SK-N-MC (cell line): ENCODE results near the gene HOXA5.

Experiments used
- DNase-seq: peaks from one replicate; pipeline ENCODE4 v3.0.0-alpha.2; 2011; ENCODE audit warnings: low read depth, low spot score
- H3K27ac ChIP-seq: fragments of 200-600 bp; sonication (generic); 2 replicates; pipeline ENCODE4 v1.5.1; 2016; ENCODE audit warnings: mixed run types
- H3K36me3 ChIP-seq: fragments of 200-600 bp; sonication (generic); 2 replicates; pipeline ENCODE4 v1.6.1; 2017; ENCODE audit warnings: antibody characterized with exemption, low read length, mixed read lengths; ENCODE audit not compliant: insufficient read depth
- H3K4me3 ChIP-seq: fragments of 200-600 bp; sonication (generic); 2 replicates; pipeline ENCODE4 v1.5.1; 2016
- H3K9ac ChIP-seq: fragments of 200-600 bp; sonication (generic); 2 replicates; pipeline ENCODE4 v1.8.0; 2017; ENCODE audit warnings: mixed run types, mixed read lengths; ENCODE audit not compliant: insufficient read length
- H3K9me3 ChIP-seq: fragments of 200-600 bp; sonication (generic); 2 replicates; pipeline ENCODE4 v1.6.1; 2017; ENCODE audit warnings: low read depth, mild to moderate bottlenecking, antibody characterized with exemption, low read length, moderate library complexity, mixed read lengths
- EZH2 ChIP-seq: fragments of 200-600 bp; sonication (generic); IDR thresholded peaks from one replicate; pipeline ENCODE4 v1.6.1; 2017; ENCODE audit warnings: antibody characterized with exemption
- FOXP2 ChIP-seq: optimal IDR thresholded peaks from 2 replicates; pipeline ENCODE3; 2011; ENCODE audit warnings: mild to moderate bottlenecking, moderate library complexity; ENCODE audit not compliant: insufficient read depth; ENCODE audit errors: extremely low read length, control extremely low read depth
- POLR2AphosphoS5 ChIP-seq: IDR thresholded peaks from 2 replicates; pipeline ENCODE4 v1.6.1; 2012; ENCODE audit warnings: mild to moderate bottlenecking, low read depth, low read length, borderline replicate concordance

The HOXA5 gene

GRCh38 chr7:27116031-27116961 is 27.2 kb downstream of the HOXA5 start:
- Histone ChIP-seq H3K4me3 (no peak overlapping the region), H3K27ac (no peak overlapping the region), H3K36me3 (no peaks in the 10 kb centered on the region), H3K9ac (no peak overlapping the region), H3K9me3 (no peaks in the 10 kb centered on the region)
- no peak for TF ChIP-seq FOXP2
- TF ChIP-seq EZH2, result no peak
- no peak for TF ChIP-seq POLR2AphosphoS5
- DNase-seq, result no peak

GRCh38 chr7:27115221-27116026 is 28.1 kb downstream of the HOXA5 start:
- no peak for DNase-seq
- Histone ChIP-seq H3K9ac (no peak overlapping the region), H3K27ac (no peak overlapping the region), H3K4me3 (no peak overlapping the region; the same call in 1 of the 2 replicates), H3K36me3 (no peaks in the 10 kb centered on the region), H3K9me3 (no peaks in the 10 kb centered on the region)
- TF ChIP-seq POLR2AphosphoS5 (no peak), FOXP2 (no peak), EZH2 (peak; percentile 99)

- DNase-seq, result no peak
- Histone ChIP-seq H3K27ac (no peak overlapping the region), H3K9ac (no peak overlapping the region), H3K36me3 (no peaks in the 10 kb centered on the region), H3K4me3 (no peak overlapping the region; the same call in 1 of the 2 replicates), H3K9me3 (no peaks in the 10 kb centered on the region)
- TF ChIP-seq POLR2AphosphoS5 (no peak), EZH2 (no peak), FOXP2 (no peak)
Observed at GRCh38 chr7:27114881-27115220, 28.6 kb downstream of the HOXA5 start.

- no peak overlapping the region for H3K9ac ChIP-seq
- no peak overlapping the region for H3K4me3 ChIP-seq
- H3K36me3 ChIP-seq, result no peaks in the 10 kb centered on the region
- TF ChIP-seq EZH2 (no peak), POLR2AphosphoS5 (no peak), FOXP2 (no peak)
- H3K9me3 ChIP-seq, result no peaks in the 10 kb centered on the region
- no peak overlapping the region for H3K27ac ChIP-seq
- no peak for DNase-seq
Observed at GRCh38 chr7:27113991-27114769, 29.3 kb downstream of the HOXA5 start.

GRCh38 chr7:27112955-27113949 is 30.2 kb downstream of the HOXA5 start:
- H3K36me3 ChIP-seq, result no peaks in the 10 kb centered on the region
- no peak for TF ChIP-seq EZH2
- TF ChIP-seq POLR2AphosphoS5, result no peak
- TF ChIP-seq FOXP2, result no peak
- no peaks in the 10 kb centered on the region for H3K9me3 ChIP-seq
- H3K9ac ChIP-seq, result no peak overlapping the region
- H3K27ac ChIP-seq, result no peak overlapping the region
- no peak overlapping the region for H3K4me3 ChIP-seq
- no peak for DNase-seq

GRCh38 chr7:27112361-27112760 is 31.1 kb downstream of the HOXA5 start:
- H3K4me3 ChIP-seq, result no peak overlapping the region
- TF ChIP-seq POLR2AphosphoS5 (no peak), EZH2 (no peak), FOXP2 (no peak)
- H3K36me3 ChIP-seq, result no peaks in the 10 kb centered on the region
- H3K9me3 ChIP-seq, result no peaks in the 10 kb centered on the region
- H3K9ac ChIP-seq, result no peak overlapping the region
- no peak for DNase-seq
- no peak overlapping the region for H3K27ac ChIP-seq

- Histone ChIP-seq H3K4me3 (no peak overlapping the region), H3K9me3 (no peaks in the 10 kb centered on the region), H3K36me3 (no peaks in the 10 kb centered on the region), H3K9ac (no peak overlapping the region), H3K27ac (no peak overlapping the region)
- DNase-seq, result no peak
- TF ChIP-seq FOXP2, result no peak
Observed at GRCh38 chr7:27111751-27112277, 31.7 kb downstream of the HOXA5 start.
